Chondrocyte (in vitro differentiated cells): ENCODE data around the gene ATP13A1. TPM values are rescaled to one million over a fixed set of nuclear protein-coding genes. Genes with fewer than 3 reads are reported as not detected.

Experiments used
- DNase-seq: peaks from one replicate; pipeline ENCODE4 v3.0.0; 2021; ENCODE audit warnings: mixed read lengths, low spot score
- H3K27ac Mint-ChIP-seq: one replicate; pipeline ENCODE4 v1.8.0; 2021; ENCODE audit warnings: mild to moderate bottlenecking, moderate library complexity, mixed read lengths; ENCODE audit not compliant: unreplicated experiment
- H3K27me3 Mint-ChIP-seq: 2 replicates; pipeline ENCODE4 v1.8.0; 2021; ENCODE audit warnings: low read depth, mixed read lengths
- H3K36me3 Mint-ChIP-seq: 2 replicates; pipeline ENCODE4 v1.8.0; 2021; ENCODE audit warnings: low read depth, mixed read lengths
- H3K4me1 Mint-ChIP-seq: 2 replicates; pipeline ENCODE4 v1.8.0; 2021; ENCODE audit warnings: low read depth, mild to moderate bottlenecking, mixed read lengths
- H3K4me3 Mint-ChIP-seq: one replicate; pipeline ENCODE4 v1.8.0; 2021; ENCODE audit warnings: mild to moderate bottlenecking, moderate library complexity, mixed read lengths; ENCODE audit not compliant: unreplicated experiment
- H3K9me3 Mint-ChIP-seq: 2 replicates; pipeline ENCODE4 v1.8.0; 2021; ENCODE audit warnings: low read depth, mixed read lengths
- CTCF ChIP-seq: fragments of 200-600 bp; sonication (generic); IDR thresholded peaks from 2 replicates; pipeline ENCODE4 v1.5.0; 2021; ENCODE audit warnings: antibody characterized with exemption, mild to moderate bottlenecking, moderate library complexity
- total RNA-seq: library from RNA; stranded (reverse); gene quantifications from 3 replicates; pipeline ENCODE4 v1.2.1, GENCODE V29; 2021

Gene ATP13A1
- total RNA-seq, 1 donor from 2014 or later = 48.8 TPM

- Mint-ChIP-seq H3K4me1 (peaks cover 7% of the 10 kb centered on the region), H3K9me3 (no peaks in the 10 kb centered on the region), H3K36me3 (peaks cover 29% of the 10 kb centered on the region), H3K27ac (no peak overlapping the region), H3K4me3 (no peak overlapping the region), H3K27me3 (no peaks in the 10 kb centered on the region)
- DNase-seq = no peak
- no peak for TF ChIP-seq CTCF
These were observed 6.8 kb downstream of the ATP13A1 start for GRCh38 chr19:19656451-19657396.

- Mint-ChIP-seq H3K4me1 (no peaks in the 10 kb centered on the region), H3K4me3 (no peak overlapping the region), H3K27ac (no peak overlapping the region), H3K36me3 (peaks cover 29% of the 10 kb centered on the region), H3K27me3 (no peaks in the 10 kb centered on the region), H3K9me3 (no peaks in the 10 kb centered on the region)
- TF ChIP-seq CTCF = no peak
- no peak for DNase-seq
These were observed 7.7 kb downstream of the ATP13A1 start for GRCh38 chr19:19655641-19656343.

GRCh38 chr19:19655051-19655594 is 8.4 kb downstream of the ATP13A1 start:
- peaks cover 29% of the 10 kb centered on the region for H3K36me3 Mint-ChIP-seq
- no peak for DNase-seq
- H3K27me3 Mint-ChIP-seq = no peaks in the 10 kb centered on the region
- H3K27ac Mint-ChIP-seq = no peak overlapping the region
- no peaks in the 10 kb centered on the region for H3K9me3 Mint-ChIP-seq
- TF ChIP-seq CTCF = no peak
- H3K4me3 Mint-ChIP-seq = no peak overlapping the region
- H3K4me1 Mint-ChIP-seq = no peaks in the 10 kb centered on the region

GRCh38 chr19:19654441-19654840 is 9.0 kb downstream of the ATP13A1 start:
- H3K9me3 Mint-ChIP-seq = no peaks in the 10 kb centered on the region

More at GRCh38 chr19:19654441-19654840, 9.0 kb downstream of the ATP13A1 start:
- TF ChIP-seq CTCF = no peak
- no peak for DNase-seq
- peaks cover 29% of the 10 kb centered on the region for H3K36me3 Mint-ChIP-seq
- no peak overlapping the region for H3K4me3 Mint-ChIP-seq
- no peaks in the 10 kb centered on the region for H3K27me3 Mint-ChIP-seq
- H3K4me1 Mint-ChIP-seq = no peaks in the 10 kb centered on the region
- no peak overlapping the region for H3K27ac Mint-ChIP-seq
